ENCODE data around the gene DOK4. TPM values are rescaled to one million over a fixed set of nuclear protein-coding genes. Genes with fewer than 3 reads are reported as not detected.

DOK4 gene
- total and polyA plus RNA-seq, 2 donors (not counting 1 experiment from before 2014, with no cell fraction given), result 1.6 to 2.5 TPM

DNA sequence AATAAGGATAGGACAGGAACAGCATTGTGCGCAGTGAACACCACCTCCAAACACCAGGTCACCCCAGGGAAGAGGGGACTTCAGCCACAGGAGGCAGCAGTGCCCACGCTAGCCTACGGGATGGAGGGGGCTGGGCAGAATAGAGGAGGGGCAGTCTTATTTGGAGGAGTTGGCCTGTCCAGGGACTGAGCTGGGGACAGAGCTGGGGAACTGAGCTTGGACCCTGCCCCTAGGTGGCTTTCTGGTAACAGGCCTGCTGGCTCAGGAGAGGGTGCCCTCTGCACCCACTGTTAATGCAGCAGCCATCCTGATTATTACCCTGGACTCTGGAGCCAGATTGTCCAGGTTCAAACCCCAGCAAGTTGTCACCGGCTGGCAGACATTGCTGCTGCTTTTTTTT, 40.7 kb upstream of the DOK4 start:
- no peak overlapping the region for H3K4me3 Mint-ChIP-seq
- ATAC-seq (ENCODE audit: low read depth) (no peak), DNase-seq (no peak)
- Histone ChIP-seq H4K20me1 (ENCODE audit: control insufficient read depth, insufficient read depth, low read length, poor library complexity, severe bottlenecking) (no peaks in the 10 kb centered on the region), H3K9ac (ENCODE audit: low read length) (no peak overlapping the region), H3K27ac (ENCODE audit: low read length in 2 of 2) (no peak overlapping the region), H3K27me3 (replicated peaks in 1 of 4; ENCODE audit: control extremely low read depth in 1 of 4, control insufficient read depth in 3 of 4, insufficient read depth in 4 of 4, low read length in 3 of 4) (no peaks in the 10 kb centered on the region), H3K4me3 (ENCODE audit: control extremely low read depth in 1 of 5, extremely low read depth in 1 of 5, insufficient read depth in 1 of 5, low read depth in 2 of 5, low read length in 4 of 5) (no peak overlapping the region), H3K79me2 (ENCODE audit: control insufficient read depth, insufficient read depth, low read length) (peaks cover 32% of the 10 kb centered on the region), H2AFZ (ENCODE audit: insufficient read depth, low read depth, low read length, poor library complexity, severe bottlenecking) (no peak overlapping the region), H3K36me3 (replicated peaks in 1 of 2; ENCODE audit: control extremely low read depth in 1 of 2, control insufficient read depth in 1 of 2, extremely low read depth in 1 of 2, insufficient read depth in 2 of 2, low read length in 1 of 2) (peaks cover 0 to 10% of the 10 kb centered on the region in 2 experiments), H3K4me2 (replicated peaks; ENCODE audit: low read depth, low read length, poor library complexity, severe bottlenecking) (no peak overlapping the region), H3K9me3 (ENCODE audit: control extremely low read depth in 1 of 3, control insufficient read depth in 2 of 3, insufficient read depth in 1 of 3, low read length in 2 of 3) (peaks cover 0 to 4% (median 0%) of the 10 kb centered on the region in 3 donors), H3K4me1 (ENCODE audit: control insufficient read depth in 2 of 2, insufficient read depth in 2 of 2, low read length in 2 of 2) (peaks cover 49 to 66% of the 10 kb centered on the region in 2 donors)
- H3K27me3 Mint-ChIP-seq, result no peaks in the 10 kb centered on the region
- H3K9me3 Mint-ChIP-seq (ENCODE audit: insufficient read depth), result no peaks in the 10 kb centered on the region
- WGBS (ENCODE audit: insufficient coverage), result 96% methylated on average over 2 of the region's 4 CpGs
- H3K4me1 Mint-ChIP-seq, result peaks cover 63% of the 10 kb centered on the region
- intact Hi-C loops (cut with micrococcal nuclease), result no loop called here
- POLR2A ChIA-PET, result interaction anchor here (0.7 to 1.9 kb wide), 3 partner anchors 12 to 181 kb away, joined by 4 to 5 read pairs (median 4); partner anchors contain the start of gene ADGRG5
- TF ChIP-seq, protein P1, sequence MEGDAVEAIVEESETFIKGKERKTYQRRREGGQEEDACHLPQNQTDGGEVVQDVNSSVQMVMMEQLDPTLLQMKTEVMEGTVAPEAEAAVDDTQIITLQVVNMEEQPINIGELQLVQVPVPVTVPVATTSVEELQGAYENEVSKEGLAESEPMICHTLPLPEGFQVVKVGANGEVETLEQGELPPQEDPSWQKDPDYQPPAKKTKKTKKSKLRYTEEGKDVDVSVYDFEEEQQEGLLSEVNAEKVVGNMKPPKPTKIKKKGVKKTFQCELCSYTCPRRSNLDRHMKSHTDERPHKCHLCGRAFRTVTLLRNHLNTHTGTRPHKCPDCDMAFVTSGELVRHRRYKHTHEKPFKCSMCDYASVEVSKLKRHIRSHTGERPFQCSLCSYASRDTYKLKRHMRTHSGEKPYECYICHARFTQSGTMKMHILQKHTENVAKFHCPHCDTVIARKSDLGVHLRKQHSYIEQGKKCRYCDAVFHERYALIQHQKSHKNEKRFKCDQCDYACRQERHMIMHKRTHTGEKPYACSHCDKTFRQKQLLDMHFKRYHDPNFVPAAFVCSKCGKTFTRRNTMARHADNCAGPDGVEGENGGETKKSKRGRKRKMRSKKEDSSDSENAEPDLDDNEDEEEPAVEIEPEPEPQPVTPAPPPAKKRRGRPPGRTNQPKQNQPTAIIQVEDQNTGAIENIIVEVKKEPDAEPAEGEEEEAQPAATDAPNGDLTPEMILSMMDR (IDR thresholded peaks at IDR 0.05), result no peak
- TF ChIP-seq EZH2 (IDR thresholded peaks at IDR 0.05; ENCODE audit: borderline replicate concordance, insufficient read depth, low read depth, low read length, poor library complexity, severe bottlenecking), result no peak
- no peak overlapping the region for H3K27ac Mint-ChIP-seq
- CTCF ChIA-PET, result interaction anchor here (1.0 to 4.1 kb wide), 5 partner anchors 10 to 110 kb away, joined by 4 to 15 read pairs (median 5); partner anchors contain the start of gene CCDC102A

- H3K36me3 ChIP-seq (replicated peaks in 1 of 2; ENCODE audit: control extremely low read depth in 1 of 2, control insufficient read depth in 1 of 2, extremely low read depth in 1 of 2, insufficient read depth in 2 of 2, low read length in 1 of 2), result peaks cover 0 to 10% of the 10 kb centered on the region in 2 experiments
- peaks cover 32% of the 10 kb centered on the region for H3K79me2 ChIP-seq (ENCODE audit: control insufficient read depth, insufficient read depth, low read length)
- Mint-ChIP-seq H3K4me1 (peaks cover 61% of the 10 kb centered on the region), H3K27ac (no peak overlapping the region), H3K4me3 (no peak overlapping the region), H3K27me3 (no peaks in the 10 kb centered on the region), H3K9me3 (ENCODE audit: insufficient read depth) (no peaks in the 10 kb centered on the region)
- over 99% methylated on average over 6 of the region's 6 CpGs for WGBS (ENCODE audit: insufficient coverage)
- DNase-seq (no peak), ATAC-seq (ENCODE audit: low read depth) (no peak)
- H3K4me1 ChIP-seq (ENCODE audit: control insufficient read depth in 2 of 2, insufficient read depth in 2 of 2, low read length in 2 of 2), result peaks cover 44 to 64% of the 10 kb centered on the region in 2 donors
- no peak overlapping the region for H3K4me3 ChIP-seq (ENCODE audit: control extremely low read depth in 1 of 5, extremely low read depth in 1 of 5, insufficient read depth in 1 of 5, low read depth in 2 of 5, low read length in 4 of 5)
- no peaks in the 10 kb centered on the region for H4K20me1 ChIP-seq (ENCODE audit: control insufficient read depth, insufficient read depth, low read length, poor library complexity, severe bottlenecking)
- H3K9ac ChIP-seq (ENCODE audit: low read length), result no peak overlapping the region
- intact Hi-C loops (cut with micrococcal nuclease), result no loop called here
- ChIA-PET CTCF (interaction anchor here (1.0 to 4.1 kb wide), 5 partner anchors 10 to 110 kb away, joined by 3 to 15 read pairs (median 5); partner anchors contain the start of gene CCDC102A), POLR2A (interaction anchor here (1.1 to 1.9 kb wide), 2 partner anchors 11 to 16 kb away, joined by 3 to 4 read pairs; partner anchors contain the start of genes ADGRG5 and CCDC102A)
- H3K9me3 ChIP-seq (ENCODE audit: control extremely low read depth in 1 of 3, control insufficient read depth in 2 of 3, insufficient read depth in 1 of 3, low read length in 2 of 3), result peaks cover 0 to 4% (median 0%) of the 10 kb centered on the region in 3 donors
- H3K4me2 ChIP-seq (replicated peaks; ENCODE audit: low read depth, low read length, poor library complexity, severe bottlenecking), result no peak overlapping the region
- TF ChIP-seq, protein P1 (IDR thresholded peaks at IDR 0.05), result no peak
- H2AFZ ChIP-seq (ENCODE audit: insufficient read depth, low read depth, low read length, poor library complexity, severe bottlenecking), result no peak overlapping the region
- no peak overlapping the region for H3K27ac ChIP-seq (ENCODE audit: low read length in 2 of 2)
- no peaks in the 10 kb centered on the region for H3K27me3 ChIP-seq (replicated peaks in 1 of 4; ENCODE audit: control extremely low read depth in 1 of 4, control insufficient read depth in 3 of 4, insufficient read depth in 4 of 4, low read length in 3 of 4)
These were observed 40.2 kb upstream of the DOK4 start for GRCh38 chr16:57526498-57526897.
